MM.1S (cell line): ENCODE data around the gene COLEC12.
"Not testable (repeated sequence)": the region's sequence is repeated elsewhere in the genome, so short reads cannot be mapped to it uniquely, and the experiment has no call there.

Experiments used
- CTCF ChIP-seq: fragments of 300-600 bp; sonication (generic); IDR thresholded peaks from 2 replicates; pipeline ENCODE4 v1.5.1; 2016; ENCODE audit warnings: antibody characterized with exemption, low read length, mixed read lengths
- EZH2 ChIP-seq: fragments of 300-600 bp; sonication (generic); optimal IDR thresholded peaks from 2 replicates; pipeline ENCODE3; 2017; ENCODE audit warnings: low read depth, mild to moderate bottlenecking, antibody characterized with exemption, low read length, mixed read lengths

DNA sequence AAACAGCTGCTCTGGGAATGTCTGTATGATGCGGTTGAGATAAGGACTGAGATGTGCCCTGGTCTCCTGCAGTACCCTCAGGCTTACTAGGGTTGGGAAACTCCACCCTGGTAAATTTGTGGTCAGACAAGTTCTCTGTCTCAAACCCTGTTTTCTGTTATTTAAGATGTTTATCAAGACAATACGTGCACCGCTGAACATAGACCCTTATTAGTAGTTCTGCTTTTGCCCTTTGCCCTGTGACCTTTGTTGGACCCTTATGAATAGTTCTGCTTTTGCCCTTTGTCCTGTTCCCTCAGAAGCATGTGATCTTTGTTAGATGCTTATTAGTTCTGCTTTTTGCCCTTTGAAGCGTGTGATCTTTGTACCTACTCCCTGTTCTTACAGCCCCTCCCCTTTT is 95.5 kb downstream of the COLEC12 start:
- not testable (repeated sequence) for TF ChIP-seq CTCF, EZH2
